Endometrial microvascular endothelial cells (primary cell): ENCODE results near the gene DDX41. TPM values are rescaled to one million over a fixed set of nuclear protein-coding genes. Genes with fewer than 3 reads are reported as not detected.

ENCODE experiments used
- in situ Hi-C: cut with HindIII; loops from 2 replicates; pipeline ENCODE4 v1.10.0; 2017; ENCODE audit warnings: low sequenced_read_pairs, low pct_unique_long_range_greater_than_20kb; ENCODE audit errors: inconsistent ontology term
- total RNA-seq: library from RNA; depleted of rRNA; stranded (reverse); fragments of >200 nt; gene quantifications from one replicate; pipeline ENCODE4 v1.2.3, GENCODE V29; 2015; ENCODE audit errors: inconsistent ontology term

DDX41 gene
- total RNA-seq, 1 donor from 2014 or later: 163 TPM

DNA sequence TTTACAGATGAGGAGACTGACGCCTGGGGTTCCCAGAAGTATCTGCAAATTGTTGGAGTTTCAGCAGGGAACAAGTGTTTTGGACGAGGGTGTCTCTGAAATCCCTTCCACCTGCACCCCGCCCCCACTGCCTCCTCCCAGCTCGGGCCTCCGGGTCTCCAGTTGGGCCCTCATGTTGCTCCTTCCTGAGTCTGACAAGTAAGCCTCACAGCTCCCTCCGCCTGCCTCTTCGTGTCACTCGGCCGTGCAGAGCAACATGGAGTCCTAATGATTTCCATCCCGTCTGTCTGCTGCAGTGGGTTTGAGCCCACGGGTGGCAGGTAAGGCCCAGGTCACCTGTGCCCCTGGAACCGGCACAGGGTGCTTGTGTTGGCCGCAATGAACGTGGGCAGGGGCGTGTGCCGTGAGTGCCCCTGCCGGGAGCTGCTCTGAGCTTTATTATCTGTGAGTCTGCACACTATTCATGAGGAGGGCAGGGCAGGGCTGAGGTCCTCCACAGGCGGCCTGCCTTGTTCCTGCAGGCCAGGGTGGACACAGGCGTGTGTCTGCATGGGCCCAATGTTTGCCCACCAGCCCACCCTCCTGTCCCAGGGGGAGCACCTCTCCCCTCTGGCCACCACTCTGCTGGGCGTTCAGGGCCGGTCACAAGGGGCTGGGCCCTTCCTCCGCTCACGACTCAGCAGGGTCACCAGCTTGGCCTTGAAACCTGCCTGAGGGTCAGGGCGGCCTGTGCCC is 13.2 kb downstream of the DDX41 start:
- in situ Hi-C loops: no loop called here

DNA sequence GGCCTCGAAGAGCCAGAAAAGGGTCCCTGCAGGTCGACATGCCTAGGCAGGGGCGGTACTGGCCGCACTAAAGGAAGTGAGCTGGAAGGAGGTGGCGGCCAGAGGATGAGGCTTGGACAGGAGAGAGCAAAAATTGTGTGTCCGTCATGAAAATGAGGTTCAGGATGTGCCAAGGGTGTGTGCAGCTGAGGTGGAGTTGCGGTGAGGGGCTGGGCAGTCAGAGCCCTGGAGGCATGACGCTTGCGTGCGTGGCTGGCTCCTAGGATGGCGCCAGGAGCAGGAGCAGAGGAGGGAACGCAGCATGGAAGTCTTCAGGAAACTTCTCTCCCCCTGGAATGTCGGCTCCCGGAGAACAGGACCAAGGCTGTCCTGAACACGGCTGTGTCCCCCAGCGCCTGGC is 13.9 kb downstream of the DDX41 start:
- in situ Hi-C loops: no loop called here

DNA sequence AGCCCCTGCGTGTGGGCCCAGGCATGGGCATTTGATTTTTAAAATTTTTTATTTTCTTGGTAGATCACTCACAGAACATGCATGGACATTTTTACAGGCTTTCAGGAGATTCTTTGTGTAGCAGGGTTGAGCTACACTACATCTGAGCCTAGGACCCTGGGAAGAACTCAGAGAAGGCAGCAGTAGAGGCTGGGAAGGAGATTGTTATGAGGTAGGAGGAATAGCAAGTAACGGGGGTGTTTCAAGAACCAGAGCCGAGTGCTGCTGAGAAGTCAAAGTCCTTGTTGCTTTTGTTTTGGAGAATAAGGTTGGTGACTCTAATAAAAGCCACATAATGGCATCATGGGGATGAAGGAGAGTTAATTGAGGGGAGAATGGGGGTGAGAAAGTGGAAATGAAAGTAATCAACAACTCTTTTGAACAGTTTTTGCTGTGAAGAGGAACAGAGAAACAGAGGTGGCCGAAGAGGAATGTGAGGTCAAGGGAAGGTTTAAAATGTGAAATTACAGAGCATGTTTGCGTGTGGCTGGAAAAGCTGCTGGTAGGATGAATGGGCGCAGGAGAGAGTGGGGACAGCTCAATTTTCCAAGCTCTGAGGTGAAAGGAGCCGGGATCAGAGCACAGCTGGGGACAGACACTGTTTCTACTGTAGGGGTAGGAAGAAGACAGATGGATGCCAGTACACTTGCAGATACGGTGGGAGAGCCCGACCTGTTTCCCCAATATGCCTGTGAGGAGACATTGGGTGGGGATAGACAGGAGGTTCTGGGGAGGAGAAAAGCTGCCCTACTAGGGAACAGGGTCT is 14.7 kb downstream of the DDX41 start:
- in situ Hi-C loops: no loop called here

DNA sequence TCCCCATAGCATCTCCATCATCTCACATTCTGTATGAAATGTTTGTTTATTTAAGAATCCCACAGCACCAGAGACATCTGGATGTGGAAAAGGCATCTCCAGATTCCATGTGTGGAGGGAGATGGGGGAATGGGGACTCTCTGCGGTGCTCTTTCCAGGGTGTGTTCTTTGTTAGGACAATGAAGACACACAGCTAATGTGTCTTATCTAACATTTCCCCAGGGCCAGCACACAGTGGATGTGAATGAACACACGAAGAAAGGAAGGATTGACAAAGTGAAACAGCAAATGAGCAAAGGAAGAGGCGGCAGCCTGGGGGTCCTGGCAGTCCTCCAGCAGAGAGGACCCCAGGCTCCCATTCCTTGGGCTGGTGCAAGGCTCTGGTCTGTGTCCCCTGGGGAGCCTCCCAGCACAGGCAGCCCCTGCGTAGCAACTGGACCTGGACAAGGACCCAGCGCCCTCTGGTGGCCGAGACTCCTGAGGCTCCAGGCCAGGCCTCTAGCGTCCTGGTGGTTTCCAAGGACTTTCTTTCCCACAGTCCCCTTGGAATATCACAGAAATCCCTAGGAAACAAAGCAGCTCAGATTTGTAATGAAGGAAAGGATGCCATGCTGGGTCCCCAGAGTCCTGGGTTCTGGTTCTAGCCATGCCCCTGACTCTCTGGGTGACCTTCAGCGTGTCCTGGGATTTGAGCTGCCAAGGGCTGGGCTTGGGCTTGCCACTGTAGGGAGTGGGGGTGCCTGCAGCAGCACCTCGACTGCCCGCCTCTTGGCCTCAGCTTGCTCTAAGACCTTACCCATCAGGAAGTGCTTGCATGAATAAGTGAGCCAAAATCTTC is 15.9 kb downstream of the DDX41 start:
- in situ Hi-C loops: no loop called here

DNA sequence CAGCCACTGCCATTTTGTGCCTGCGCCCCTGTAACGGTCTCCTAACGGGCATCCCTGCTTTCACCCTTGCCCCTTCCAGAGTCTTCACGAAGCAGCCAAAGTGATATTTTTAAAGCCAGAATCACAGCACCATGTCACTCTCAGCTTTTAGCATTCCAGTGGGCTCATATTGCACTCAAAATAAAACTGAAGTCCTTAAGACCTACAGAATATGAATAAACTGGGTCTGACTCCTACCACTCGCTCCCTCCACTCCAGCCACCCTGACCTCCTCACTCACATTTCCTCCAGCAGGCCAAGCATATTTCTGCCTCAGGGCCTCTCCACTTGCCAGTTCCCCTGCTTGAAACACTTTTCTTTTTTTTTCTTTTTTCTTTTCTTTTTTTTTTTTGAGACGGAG is 16.9 kb downstream of the DDX41 start:
- in situ Hi-C loops: no loop called here

DNA sequence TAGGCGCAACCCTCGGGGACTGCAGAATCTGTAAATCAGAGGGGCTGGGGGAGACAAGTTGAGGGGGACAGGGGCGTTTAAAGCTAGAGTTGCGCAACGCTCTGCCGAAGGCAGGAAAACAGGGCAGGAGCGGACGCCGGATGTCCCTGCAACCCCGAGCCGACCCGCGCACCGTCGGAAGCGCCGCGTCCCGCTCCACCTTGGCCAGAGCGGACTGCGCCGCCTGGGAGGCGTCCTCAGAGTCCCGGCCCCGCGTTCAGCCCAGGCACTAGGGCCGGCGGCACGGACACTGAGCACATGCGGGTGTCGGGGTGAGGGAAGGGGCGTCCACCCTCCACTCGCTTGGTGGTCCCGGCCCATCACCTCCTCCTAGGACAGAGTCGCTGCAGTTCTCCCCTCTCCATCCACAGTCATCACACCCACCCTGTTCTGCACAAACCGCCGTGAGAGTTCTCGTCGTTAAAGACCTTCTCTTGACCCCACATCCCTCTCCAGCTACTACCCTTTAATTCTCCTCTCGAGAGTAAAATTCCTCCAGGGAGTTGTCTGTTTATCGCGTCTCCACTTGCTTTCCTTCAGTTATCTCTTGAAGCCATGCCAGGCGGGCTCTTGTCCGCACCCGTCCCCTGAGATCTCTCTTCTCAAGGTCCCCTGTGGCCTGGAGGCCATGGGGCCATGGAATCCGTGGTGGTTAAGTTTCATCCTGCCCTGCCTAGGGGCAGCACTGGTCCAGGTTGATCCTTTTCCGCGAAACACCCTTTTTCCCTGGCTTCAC is 18.6 kb downstream of the DDX41 start:
- in situ Hi-C loops: no loop called here

DNA sequence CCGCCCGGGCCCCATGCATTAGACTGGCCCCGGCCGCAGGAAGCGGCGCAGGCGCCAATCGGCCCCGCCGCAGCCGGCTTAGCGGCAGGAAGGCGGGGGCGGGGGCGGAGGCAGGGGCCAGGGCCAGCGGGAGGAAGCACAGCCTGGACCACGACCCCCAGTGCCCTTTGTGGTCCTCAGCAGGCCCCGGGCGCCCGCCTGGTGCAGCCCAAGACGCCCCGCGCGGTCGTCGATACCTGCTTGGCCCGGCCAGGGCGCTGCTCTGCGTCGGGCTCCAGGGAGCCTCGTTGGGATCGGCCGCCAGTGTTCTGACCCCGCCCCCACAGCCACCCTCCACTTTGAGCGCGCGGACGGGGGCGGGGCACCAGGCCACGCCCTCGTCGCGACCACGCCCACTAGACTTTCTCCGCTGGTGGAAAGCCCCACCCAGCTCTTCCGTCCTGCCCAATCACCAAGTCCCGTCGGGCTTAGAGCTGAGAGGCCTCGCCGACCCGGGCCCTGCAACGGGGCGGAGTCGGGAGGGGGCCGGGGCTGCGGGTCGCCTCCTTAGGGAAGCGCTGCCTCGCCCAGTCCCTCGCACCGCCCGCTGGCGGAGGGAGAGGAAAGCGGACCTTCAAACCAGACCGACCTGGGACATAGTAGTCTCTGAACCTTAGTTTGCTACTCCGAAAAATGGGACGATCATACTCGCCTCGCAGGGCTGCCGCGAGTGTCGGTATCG is 19.3 kb downstream of the DDX41 start, which contains the start of gene PDLIM7:
TSS of gene PDLIM7 (minus strand) at position 313 of the 721 bp plus-strand sequence. CDS start 1,092 bp downstream, outside the sequence.
- in situ Hi-C loops: no loop called here

DNA sequence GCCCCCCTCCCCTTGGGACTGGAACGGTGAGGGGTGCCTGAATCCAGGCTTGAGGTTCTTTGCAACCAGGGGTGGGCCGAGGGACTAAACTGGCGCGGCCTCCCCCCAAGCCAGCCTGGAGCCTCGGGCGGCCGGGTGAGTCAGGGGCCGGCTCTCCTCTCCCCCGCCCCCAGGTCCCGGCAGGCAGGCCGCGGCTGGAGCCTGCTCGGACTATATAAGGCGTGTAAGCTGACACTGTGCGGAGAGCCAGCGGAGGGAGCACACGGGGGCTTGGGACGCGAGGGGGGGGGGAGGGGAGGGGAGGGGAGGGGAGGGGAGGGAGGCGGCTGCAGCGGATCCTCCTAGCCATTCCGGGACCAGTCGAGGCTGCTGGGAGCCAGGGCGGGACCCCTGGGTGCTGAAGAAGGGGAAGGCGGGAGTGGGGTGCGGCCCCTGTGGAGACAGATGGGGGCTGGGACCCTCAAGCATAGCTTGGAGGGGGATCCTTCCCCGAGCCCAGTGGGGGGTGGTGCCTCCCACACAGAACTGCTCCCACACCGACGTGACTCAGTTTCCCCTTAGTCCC is 20.0 kb downstream of the DDX41 start:
- in situ Hi-C loops: no loop called here

DNA sequence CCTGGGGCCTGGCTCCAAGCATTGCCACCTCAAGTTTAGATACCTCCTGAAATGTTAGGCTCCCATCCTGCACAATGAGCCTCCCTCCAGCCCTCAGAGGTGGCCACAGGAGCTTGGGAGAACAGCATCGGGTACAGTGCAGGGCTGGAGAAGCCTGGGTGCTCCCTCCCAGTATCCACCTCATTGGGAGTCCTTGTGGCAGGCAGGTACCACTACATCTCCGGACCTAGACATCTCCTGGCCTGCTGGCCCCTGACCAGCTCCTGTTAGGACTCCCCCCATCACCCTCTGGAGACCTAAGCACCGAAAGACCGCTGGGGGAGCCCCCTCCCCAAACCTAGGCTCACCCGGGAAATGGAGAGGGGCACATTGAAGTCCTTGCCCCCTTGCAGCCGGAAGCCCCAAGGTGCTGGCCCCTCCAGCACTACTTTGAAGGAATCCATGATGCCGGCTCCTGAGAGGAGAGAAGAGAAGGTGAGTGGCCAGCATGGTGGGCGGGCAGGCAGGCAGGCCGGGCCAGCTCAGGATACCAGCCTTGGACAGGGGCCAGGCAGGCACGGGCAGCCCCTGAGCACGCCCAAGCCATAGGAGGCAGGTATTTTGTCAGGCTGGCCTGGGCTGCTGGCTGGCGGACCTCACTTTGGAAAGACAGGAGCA is 20.6 kb downstream of the DDX41 start:
- in situ Hi-C loops: no loop called here

DNA sequence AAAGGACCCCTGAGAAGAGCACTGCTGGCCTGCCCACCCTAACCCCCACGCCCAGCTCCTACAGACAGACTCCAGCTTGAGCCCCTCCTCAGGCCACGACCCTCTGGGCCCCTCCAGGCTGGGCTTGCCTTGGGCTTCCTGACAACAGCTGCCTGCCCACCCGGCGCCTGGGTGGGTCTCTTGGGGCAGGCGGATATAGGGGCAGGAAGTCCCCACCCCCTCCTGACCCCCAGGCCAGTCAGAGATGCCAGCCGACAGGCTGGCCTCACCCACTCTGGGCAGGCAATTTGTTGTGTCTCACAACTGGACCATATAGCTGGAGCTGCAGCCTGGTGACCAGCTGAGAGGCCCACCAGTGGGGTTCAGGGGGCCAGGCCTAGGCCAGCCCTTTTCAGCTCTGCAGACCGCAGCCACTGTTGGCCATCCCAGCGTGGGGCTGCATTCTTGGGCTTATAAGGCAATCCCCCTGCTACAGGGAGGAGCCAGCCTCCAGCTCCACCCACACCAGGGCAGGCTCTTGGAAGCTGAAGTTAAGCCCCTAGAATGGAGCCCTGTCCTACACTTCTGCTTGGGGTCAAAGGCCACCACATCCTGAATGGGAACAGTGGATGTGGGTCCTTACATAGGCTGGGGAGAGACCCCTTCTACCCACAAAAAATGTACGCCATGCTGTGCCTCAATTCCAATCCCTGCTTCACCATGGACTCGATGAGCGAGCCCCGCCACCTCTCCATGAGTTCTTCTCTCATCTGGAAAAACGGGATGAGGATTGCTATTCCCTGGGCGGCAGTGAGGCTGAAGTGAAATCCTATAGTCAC is 21.3 kb downstream of the DDX41 start:
- in situ Hi-C loops: no loop called here

DNA sequence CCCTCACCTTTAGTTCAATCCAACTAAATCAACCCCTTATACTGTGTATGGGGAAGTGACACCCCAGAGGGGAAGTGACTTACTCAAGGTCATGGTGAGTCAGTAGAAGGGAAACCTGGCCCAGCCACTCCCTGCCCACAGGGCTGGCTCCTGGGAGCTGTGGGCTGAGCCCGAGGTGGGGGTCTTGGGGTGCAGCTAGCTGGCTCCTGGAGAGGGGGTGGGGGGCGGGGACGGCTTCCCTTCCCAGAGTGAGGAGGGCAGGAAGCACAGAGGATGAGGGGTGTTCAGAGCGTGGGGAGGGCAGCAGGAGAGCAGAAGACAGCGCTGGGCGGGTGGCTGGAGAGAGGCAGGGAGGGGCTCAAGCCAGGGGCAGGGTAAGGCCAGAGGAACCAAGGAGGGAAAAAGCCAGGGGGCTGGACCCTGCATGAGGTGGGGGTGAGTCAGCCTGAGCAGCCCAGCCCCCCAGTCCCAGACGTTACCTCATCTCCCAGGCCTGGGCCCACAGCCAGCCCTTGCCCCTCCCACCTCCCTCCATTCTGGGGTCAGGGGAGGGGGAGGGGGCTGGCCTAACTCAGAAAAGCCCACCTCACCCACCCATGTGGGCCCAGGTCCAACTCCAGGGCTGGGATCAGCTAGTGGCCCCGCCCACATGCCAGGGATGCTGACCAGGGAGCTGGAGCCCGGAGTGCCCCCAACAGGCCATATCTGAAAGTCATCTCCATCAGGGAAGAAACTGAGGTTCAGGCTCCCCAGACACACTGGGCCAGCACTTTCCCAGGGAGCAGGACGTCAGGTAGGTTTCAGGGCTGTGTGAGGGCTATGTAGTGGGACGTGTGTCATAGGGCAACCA is 22.2 kb downstream of the DDX41 start:
- in situ Hi-C loops: no loop called here

DNA sequence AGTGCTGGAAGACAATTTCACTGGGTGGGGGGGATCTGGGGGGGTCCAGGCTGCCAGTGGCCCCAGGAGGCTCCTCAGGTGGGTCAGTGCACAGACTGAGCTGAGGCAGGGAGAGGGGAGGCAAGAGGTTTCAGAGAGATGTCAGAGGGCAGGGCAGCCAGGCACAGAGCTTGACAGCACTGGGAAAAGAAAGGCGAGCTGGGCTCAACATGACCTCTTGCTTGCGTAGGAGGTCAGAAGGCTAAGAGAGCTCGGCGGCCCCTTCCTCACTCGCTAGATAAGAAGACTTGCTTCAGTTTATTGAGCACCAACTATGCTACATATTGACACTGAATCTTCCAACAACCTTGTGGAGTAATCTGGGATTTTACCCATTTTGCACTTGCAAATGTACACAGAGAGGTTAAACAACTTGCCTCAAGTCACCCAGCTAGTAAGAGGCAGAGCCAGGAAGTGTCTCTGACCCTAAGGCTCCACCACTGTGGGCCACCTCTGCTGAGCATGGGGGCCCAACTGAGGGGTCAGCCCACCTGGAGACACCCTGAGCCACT is 22.9 kb downstream of the DDX41 start:
- in situ Hi-C loops: no loop called here

DNA sequence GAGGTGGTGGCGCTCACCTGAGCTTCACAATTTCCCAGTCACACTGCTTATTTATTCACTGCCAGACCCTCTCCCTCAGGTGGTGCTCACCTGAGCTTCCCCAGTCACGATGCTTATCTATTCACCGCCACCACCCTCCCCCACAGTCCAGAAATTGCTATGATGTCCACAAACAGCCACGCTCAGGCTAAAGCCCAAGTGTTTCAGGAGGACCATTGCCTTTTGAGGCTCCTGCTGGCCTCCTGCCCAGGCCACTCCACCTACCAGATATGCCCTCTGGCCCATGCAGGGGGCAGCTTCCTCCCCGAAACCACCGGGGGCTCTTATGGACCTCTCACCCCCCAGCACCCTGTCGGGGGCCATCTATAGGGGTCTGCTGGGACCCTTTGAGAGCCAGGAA is 23.9 kb downstream of the DDX41 start:
- in situ Hi-C loops: no loop called here

DNA sequence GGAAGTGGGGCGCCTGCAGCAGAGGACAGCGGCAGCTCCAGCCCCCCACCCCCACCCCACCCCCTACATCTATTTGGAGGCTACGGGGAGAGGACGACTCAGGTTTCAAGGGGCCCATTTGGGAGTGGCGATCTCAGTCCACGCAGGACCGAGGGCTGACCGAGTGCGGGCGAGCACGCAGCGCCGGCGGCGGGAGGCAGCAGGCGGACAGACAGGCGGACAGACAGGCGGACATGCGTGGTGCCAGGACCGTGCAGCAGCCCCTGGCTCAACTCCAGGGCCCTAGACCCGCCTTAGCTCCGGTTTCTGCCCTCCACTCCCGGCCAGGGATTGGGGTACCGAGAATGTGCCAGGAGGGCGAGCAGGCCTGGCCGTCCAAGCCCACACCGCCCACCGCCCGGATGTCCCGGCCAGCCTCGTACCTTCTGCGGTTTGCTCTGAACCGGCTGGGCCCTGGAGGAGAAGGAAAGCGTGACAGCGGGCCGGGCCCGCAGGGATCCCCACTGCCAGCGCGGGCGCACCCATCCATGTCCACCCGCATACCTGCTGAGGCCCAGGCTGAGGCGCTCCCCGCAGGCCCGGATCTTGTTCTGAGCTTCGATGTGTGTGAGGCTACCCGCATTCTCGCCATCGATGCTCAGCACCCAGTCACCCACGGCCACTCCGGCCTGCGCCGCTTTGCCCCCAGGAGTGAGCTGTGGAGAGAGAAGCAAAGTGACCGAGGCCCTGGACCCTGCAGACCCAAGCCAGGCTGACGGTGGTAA is 24.6 kb downstream of the DDX41 start:
- in situ Hi-C loops: no loop called here

DNA sequence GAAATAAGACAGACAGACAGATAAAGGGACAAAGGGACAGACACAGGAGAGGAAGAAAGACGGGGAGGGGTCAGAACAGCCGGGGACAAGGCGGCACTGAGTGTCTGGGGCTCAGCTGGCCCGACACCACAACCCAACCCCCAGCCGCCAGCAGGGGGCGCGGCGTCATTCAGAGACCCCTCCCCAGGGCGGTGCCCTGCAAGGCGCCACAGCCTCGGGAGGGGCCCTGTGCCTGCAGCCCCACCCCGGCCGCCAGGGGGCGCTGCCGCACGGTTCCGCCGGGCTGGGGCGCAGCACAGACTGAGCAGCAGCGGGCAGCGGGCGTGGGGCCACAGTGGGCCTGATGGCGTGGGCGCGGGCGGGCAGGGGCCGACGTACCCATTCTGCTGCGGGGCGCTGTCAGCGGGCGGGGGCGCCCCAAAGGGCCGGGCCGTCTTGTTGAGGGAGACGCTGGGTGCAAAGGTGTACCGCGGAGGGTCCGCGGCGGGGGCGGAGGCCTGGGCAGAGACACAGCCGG is 25.3 kb downstream of the DDX41 start:
- in situ Hi-C loops: no loop called here
